ENCODE data around the gene ARHGEF28. TPM values are rescaled to one million over a fixed set of nuclear protein-coding genes. Genes with fewer than 3 reads are reported as not detected.
A peak's percentile ranks its signal among the peaks of the same experiment; 100 is the strongest.

Gene ARHGEF28
- 10 to 100 TPM in 1 of 6 experiments, 1 to 10 TPM in 5; 7.5 to 13.6 (median 8.5) TPM for total RNA-seq (2021; fragmentation: NEBNext Ultra II Directional; extraction: Animal tissue kit (Norgen Biotek cat#: 25700))
- long read RNA-seq, partial matches to known transcripts: 2 of 4 reads
- long read RNA-seq, other reads (novel, unspliced or antisense): 2 of 4 reads

GRCh38 chr5:73625944-73626811 lies at the start of gene ARHGEF28:
Gene ARHGEF28, plus strand, starts transcription at chr5:73626196. Its CDS starts 58,656 bp downstream, at chr5:73684852.
- H3K4me3 Mint-ChIP-seq: peak within 1 kb of the TSS; percentile 85
- peak; percentile 29 for DNase-seq
- H3K27me3 Mint-ChIP-seq (ENCODE audit: insufficient read depth): peaks cover 1% of the 10 kb centered on the region; the same call in 1 of the 2 replicates
- TF ChIP-seq CTCF (IDR thresholded peaks at IDR 0.05): no peak
- H3K4me1 Mint-ChIP-seq (ENCODE audit: low read depth): peaks cover 38% of the 10 kb centered on the region
- H3K36me3 Mint-ChIP-seq (ENCODE audit: low read depth): no peaks in the 10 kb centered on the region
- H3K9me3 Mint-ChIP-seq: no peaks in the 10 kb centered on the region
- H3K27ac Mint-ChIP-seq: peak within 1 kb of the TSS; percentile 62

GRCh38 chr5:73582285-73583145 lies 43.5 kb upstream of the ARHGEF28 start:
- Mint-ChIP-seq H3K4me3 (no peak overlapping the region), H3K27me3 (ENCODE audit: insufficient read depth) (no peaks in the 10 kb centered on the region), H3K27ac (no peak overlapping the region), H3K36me3 (ENCODE audit: low read depth) (peaks cover 15% of the 10 kb centered on the region), H3K9me3 (no peaks in the 10 kb centered on the region), H3K4me1 (ENCODE audit: low read depth) (no peaks in the 10 kb centered on the region)
- no peak for DNase-seq
- TF ChIP-seq CTCF (IDR thresholded peaks at IDR 0.05): no peak

- TF ChIP-seq CTCF (IDR thresholded peaks at IDR 0.05): no peak
- no peaks in the 10 kb centered on the region for H3K27me3 Mint-ChIP-seq (ENCODE audit: insufficient read depth)
- no peaks in the 10 kb centered on the region for H3K9me3 Mint-ChIP-seq
Measured at GRCh38 chr5:73587923-73588322, 38.1 kb upstream of the ARHGEF28 start.

GRCh38 chr5:73591102-73591695 lies 34.8 kb upstream of the ARHGEF28 start:
- peak; percentile 98 for TF ChIP-seq CTCF (IDR thresholded peaks at IDR 0.05)
- H3K36me3 Mint-ChIP-seq (ENCODE audit: low read depth): no peaks in the 10 kb centered on the region
- no peaks in the 10 kb centered on the region for H3K27me3 Mint-ChIP-seq (ENCODE audit: insufficient read depth)
- peak overlapping the region; percentile 35 for H3K4me3 Mint-ChIP-seq
- H3K4me1 Mint-ChIP-seq (ENCODE audit: low read depth): peaks cover 45% of the 10 kb centered on the region
- peak; percentile 91 for DNase-seq
- H3K9me3 Mint-ChIP-seq: no peaks in the 10 kb centered on the region
- H3K27ac Mint-ChIP-seq: peak overlapping the region; percentile 72

More at GRCh38 chr5:73587923-73588322, 38.1 kb upstream of the ARHGEF28 start:
- H3K4me1 Mint-ChIP-seq (ENCODE audit: low read depth): peaks cover 35% of the 10 kb centered on the region
- H3K27ac Mint-ChIP-seq: no peak overlapping the region
- no peaks in the 10 kb centered on the region for H3K36me3 Mint-ChIP-seq (ENCODE audit: low read depth)
- H3K4me3 Mint-ChIP-seq: no peak overlapping the region
- DNase-seq: no peak
